Fibroblast of pulmonary artery (primary cell): ENCODE results near the gene ACSL5.

Experiments used
- DNase-seq: peaks from one replicate; pipeline ENCODE4 v3.0.0-alpha.2; 2010; ENCODE audit warnings: low read depth
- H3K4me3 ChIP-seq: replicated peaks from 2 replicates; pipeline ENCODE4 v1.5.1; 2011; ENCODE audit warnings: low read depth, mild to moderate bottlenecking, control low read depth, low read length, moderate library complexity
- TF ChIP-seq, protein P1 (sequence below): IDR thresholded peaks from 2 replicates; pipeline ENCODE4 v1.5.1; 2011; ENCODE audit warnings: mild to moderate bottlenecking, control low read depth, low read length, inconsistent platforms; ENCODE audit errors: missing control alignments

Gene ACSL5

DNA sequence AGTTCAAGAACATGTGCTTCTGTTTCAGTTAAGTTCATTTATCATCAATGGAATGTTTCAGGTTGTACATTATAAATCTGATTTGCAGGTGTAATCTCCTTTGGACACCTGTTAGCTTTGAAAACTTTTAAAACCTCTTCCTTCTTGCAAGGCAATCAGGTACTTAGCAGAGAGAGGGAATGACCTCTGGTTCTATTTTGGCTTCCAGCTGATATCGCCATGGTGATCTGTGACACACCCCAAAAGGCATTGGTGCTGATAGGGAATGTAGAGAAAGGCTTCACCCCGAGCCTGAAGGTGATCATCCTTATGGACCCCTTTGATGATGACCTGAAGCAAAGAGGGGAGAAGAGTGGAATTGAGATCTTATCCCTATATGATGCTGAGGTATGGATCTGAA, 35.4 kb downstream of the ACSL5 start:
- DNase-seq = no peak
- TF ChIP-seq, protein P1, sequence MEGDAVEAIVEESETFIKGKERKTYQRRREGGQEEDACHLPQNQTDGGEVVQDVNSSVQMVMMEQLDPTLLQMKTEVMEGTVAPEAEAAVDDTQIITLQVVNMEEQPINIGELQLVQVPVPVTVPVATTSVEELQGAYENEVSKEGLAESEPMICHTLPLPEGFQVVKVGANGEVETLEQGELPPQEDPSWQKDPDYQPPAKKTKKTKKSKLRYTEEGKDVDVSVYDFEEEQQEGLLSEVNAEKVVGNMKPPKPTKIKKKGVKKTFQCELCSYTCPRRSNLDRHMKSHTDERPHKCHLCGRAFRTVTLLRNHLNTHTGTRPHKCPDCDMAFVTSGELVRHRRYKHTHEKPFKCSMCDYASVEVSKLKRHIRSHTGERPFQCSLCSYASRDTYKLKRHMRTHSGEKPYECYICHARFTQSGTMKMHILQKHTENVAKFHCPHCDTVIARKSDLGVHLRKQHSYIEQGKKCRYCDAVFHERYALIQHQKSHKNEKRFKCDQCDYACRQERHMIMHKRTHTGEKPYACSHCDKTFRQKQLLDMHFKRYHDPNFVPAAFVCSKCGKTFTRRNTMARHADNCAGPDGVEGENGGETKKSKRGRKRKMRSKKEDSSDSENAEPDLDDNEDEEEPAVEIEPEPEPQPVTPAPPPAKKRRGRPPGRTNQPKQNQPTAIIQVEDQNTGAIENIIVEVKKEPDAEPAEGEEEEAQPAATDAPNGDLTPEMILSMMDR = no peak
- no peak overlapping the region for H3K4me3 ChIP-seq

DNA sequence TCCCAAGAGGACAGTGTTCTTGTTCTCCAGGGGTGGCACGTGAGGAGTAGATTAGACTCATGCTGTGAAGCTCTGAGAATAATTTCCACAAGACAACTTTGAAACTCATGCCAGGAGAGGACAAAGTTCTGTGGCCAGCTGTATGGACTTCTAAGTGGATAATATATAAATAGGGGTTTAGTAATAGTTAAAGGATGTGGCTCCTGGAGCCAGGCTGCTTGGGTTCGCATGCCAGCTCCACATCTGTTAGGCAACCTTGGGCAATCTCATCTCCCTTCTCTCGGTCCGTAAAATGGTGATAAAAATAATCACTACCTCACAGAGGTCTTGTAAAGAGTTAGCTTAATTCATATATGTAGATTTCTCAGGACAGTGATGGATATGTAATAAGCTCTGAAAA, 35.8 kb downstream of the ACSL5 start:
- H3K4me3 ChIP-seq = no peak overlapping the region
- TF ChIP-seq, protein P1 = no peak
- DNase-seq = no peak

DNA sequence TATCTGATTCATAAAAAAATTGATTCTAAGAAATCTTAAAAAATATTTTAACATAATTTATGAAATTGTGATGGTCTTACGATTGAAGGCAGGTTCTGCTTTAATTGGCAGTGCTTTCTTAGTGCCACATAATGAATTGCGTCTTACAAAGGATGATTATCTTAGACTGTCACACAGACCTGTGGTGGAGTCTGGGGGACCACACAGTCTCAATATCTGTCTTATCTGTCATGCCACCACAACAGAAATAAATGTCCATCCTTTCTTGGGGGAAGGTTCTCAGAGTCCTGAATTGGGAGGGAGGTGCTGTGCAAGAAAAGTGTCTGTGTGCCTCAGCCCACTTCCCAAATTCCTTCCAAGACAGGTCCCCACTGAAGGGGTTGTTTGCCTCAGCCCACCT, 38.8 kb downstream of the ACSL5 start:
- TF ChIP-seq, protein P1 = no peak

GRCh38 chr10:112421731-112422130, 47.8 kb downstream of the ACSL5 start:
- no peak overlapping the region for H3K4me3 ChIP-seq
- TF ChIP-seq, protein P1 = no peak
- no peak for DNase-seq

More for the DNA sequence above, 38.8 kb downstream of the ACSL5 start:
- no peak overlapping the region for H3K4me3 ChIP-seq
- no peak for DNase-seq

- no peak for DNase-seq
- TF ChIP-seq, protein P1 = no peak
- no peak overlapping the region for H3K4me3 ChIP-seq
Observed at GRCh38 chr10:112424651-112425050, 50.7 kb downstream of the ACSL5 start.

DNA sequence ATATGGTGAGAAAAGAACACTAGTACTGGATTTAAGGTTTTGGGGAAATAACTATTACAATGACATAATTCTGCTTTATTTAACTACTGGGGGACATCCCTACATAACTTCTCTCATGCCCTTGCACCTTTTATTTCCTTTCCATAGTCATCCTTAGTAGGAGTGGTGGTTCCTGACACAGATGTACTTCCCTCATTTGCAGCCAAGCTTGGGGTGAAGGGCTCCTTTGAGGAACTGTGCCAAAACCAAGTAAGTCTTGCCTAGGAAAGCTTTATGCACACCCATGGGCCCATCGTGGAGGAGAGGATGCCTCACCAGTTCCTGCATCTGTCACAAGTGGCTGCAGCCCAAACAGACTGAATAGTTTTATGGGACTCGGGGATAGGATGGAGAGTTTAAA, 52.2 kb downstream of the ACSL5 start:
- no peak overlapping the region for H3K4me3 ChIP-seq
- no peak for DNase-seq
- TF ChIP-seq, protein P1 = no peak

DNA sequence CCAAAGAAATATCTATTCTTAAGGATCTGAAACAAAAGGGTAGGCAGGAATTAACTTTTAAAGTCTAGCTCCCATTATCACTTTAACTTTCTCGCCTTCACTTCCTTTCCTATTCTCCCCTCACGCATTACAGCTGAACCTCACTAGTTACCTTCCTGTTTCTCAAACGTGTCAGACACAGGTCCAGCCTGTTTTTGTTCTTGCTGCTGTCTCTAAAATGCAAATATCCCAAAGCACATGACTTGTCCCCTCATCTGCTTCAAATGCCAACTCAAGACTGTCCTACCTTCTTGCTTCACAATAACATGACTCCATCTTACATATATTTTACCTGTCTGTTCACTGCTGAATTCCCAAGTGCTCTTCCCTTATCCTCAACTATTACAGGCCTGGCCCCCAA, 55.2 kb downstream of the ACSL5 start:
- DNase-seq = no peak
- H3K4me3 ChIP-seq = no peak overlapping the region
- TF ChIP-seq, protein P1 = no peak
